H1 (cell line): ENCODE data around the gene SNTG2. TPM values are rescaled to one million over a fixed set of nuclear protein-coding genes. Genes with fewer than 3 reads are reported as not detected.

Experiments used
- JUND ChIP-seq: IDR thresholded peaks from 2 replicates; pipeline ENCODE4 v1.6.1; 2011; ENCODE audit warnings: mild to moderate bottlenecking, improper control_type of control experiment, low read length
- SAP30 ChIP-seq: fragments of 300-600 bp; sonication (generic); IDR thresholded peaks from 2 replicates; pipeline ENCODE4 v1.7.1; 2012; ENCODE audit warnings: low read length, moderate library complexity, mild to moderate bottlenecking, inconsistent platforms; ENCODE audit not compliant: insufficient read depth, insufficient replicate concordance
- SIN3A ChIP-seq, 2 experiments: IDR thresholded peaks in 1 of 2; conservative IDR thresholded peaks in 1 of 2; 2 replicates each; pipeline ENCODE4 v1.6.1; 2011 to 2012; ENCODE audit warnings: low read length in 2 of 2, improper control_type of control experiment in 1 of 2, low read depth in 1 of 2, mild to moderate bottlenecking in 1 of 2
- polyA plus RNA-seq, 7 experiments: library from polyadenylated mRNA; depleted of rRNA in 3 of 7; stranded (reverse) in 5 of 7; unstranded in 2 of 7; fragments of >200 nt in 5 of 7; fragments of 200-250 nt in 2 of 7; gene quantifications; 1 replicate in 5 of 7; 2 replicates in 1 of 7; 4 replicates in 1 of 7; pipeline versions ENCODE4 v1.2.1 to v1.2.3, GENCODE V29; 2011 to 2013; ENCODE audit warnings: missing spikeins in 2 of 7, mixed read lengths in 2 of 7
- total RNA-seq: library from RNA; stranded (reverse); fragmentation: NEBNext Ultra II Directional; extraction: Animal tissue kit (Norgen Biotek cat#: 25700); gene quantifications from 2 replicates; pipeline ENCODE4 v1.2.1, GENCODE V29; 2021

The SNTG2 gene
- total and polyA plus RNA-seq, 2 of the 8 experiments (the other 6 are each of a cell fraction or from before 2014, with no cell fraction given), result 6.6 to 18.1 TPM

GRCh38 chr2:1360557-1361250 is 410.1 kb downstream of the SNTG2 start (continued):
- TF ChIP-seq SIN3A (conservative IDR thresholded peaks at IDR 0.05 in 1 of 2, IDR thresholded peaks at IDR 0.05 in 1 of 2; ENCODE audit: low read depth in 1 of 2, low read length in 2 of 2), result no peak
- TF ChIP-seq SAP30, result no peak
- no peak for TF ChIP-seq JUND
